Activated CD8-positive, alpha-beta memory T cell treated with anti-CD3 and anti-CD28 coated beads, Interleukin-2, amount 10 ng/mL, durations not matched to agents 7 days and 5 days (primary cell): Measurements from ENCODE around the gene DLGAP1. TPM values are rescaled to one million over a fixed set of nuclear protein-coding genes. Genes with fewer than 3 reads are reported as not detected.
"Not testable (repeated sequence)": the region's sequence is repeated elsewhere in the genome, so short reads cannot be mapped to it uniquely, and the experiment has no call there.

ENCODE experiments used
- ATAC-seq: fragments of 150-1000 bp; cut with Tn5 transposase; one replicate; pipeline ENCODE4 v1.10.0; 2021; ENCODE audit warnings: moderate library complexity
- CTCF ChIA-PET: fragments of 350-600 bp; sonication (Branson Sonifier 250); formaldehyde crosslinking; loops from one replicate; lab custom pipeline; 2021; ENCODE audit warnings: antibody characterized with exemption; lab: Charles Lee
- DNase-seq: peaks from one replicate; pipeline ENCODE4 v3.0.0-alpha.2; 2020
- H3K27ac Mint-ChIP-seq: one replicate; pipeline ENCODE4 v1.8.0; 2021; ENCODE audit warnings: mild to moderate bottlenecking, mixed read lengths
- H3K27me3 Mint-ChIP-seq: one replicate; pipeline ENCODE4 v1.8.0; 2021; ENCODE audit warnings: mixed read lengths
- H3K36me3 Mint-ChIP-seq: one replicate; pipeline ENCODE4 v1.8.0; 2021; ENCODE audit warnings: mild to moderate bottlenecking, mixed read lengths
- H3K4me1 Mint-ChIP-seq: one replicate; pipeline ENCODE4 v1.8.0; 2021; ENCODE audit warnings: mixed read lengths
- H3K4me3 Mint-ChIP-seq: one replicate; pipeline ENCODE4 v1.8.0; 2021; ENCODE audit warnings: mild to moderate bottlenecking, moderate library complexity, mixed read lengths
- H3K9me3 Mint-ChIP-seq: one replicate; pipeline ENCODE4 v1.8.0; 2022; ENCODE audit warnings: low read depth, mixed read lengths
- total RNA-seq, 2 experiments: library from RNA; stranded (reverse); gene quantifications; one replicate each; pipeline ENCODE4 v1.2.3, GENCODE V29; 2021

The DLGAP1 gene
- total RNA-seq, 2 experiments from 2014 or later: not detected

- H3K27me3 Mint-ChIP-seq: no peaks in the 10 kb centered on the region
- H3K4me1 Mint-ChIP-seq: peaks cover 21% of the 10 kb centered on the region
- H3K4me3 Mint-ChIP-seq: no peak overlapping the region
- CTCF ChIA-PET: interaction anchor here (1.3 to 2.9 kb wide), 3 partner anchors 12 to 68 kb away, joined by 3 to 14 read pairs (median 4); no protein-coding TSS in a partner anchor
- peaks cover 2% of the 10 kb centered on the region for H3K36me3 Mint-ChIP-seq
- ATAC-seq (no peak), DNase-seq (no peak)
- no peak overlapping the region for H3K27ac Mint-ChIP-seq
- no peaks in the 10 kb centered on the region for H3K9me3 Mint-ChIP-seq
Measured at GRCh38 chr18:3653851-3654441, 801.2 kb downstream of the DLGAP1 start.

- Mint-ChIP-seq H3K9me3 (no peaks in the 10 kb centered on the region), H3K4me1 (peaks cover 21% of the 10 kb centered on the region), H3K27ac (no peak overlapping the region), H3K27me3 (no peaks in the 10 kb centered on the region), H3K36me3 (peaks cover 2% of the 10 kb centered on the region), H3K4me3 (no peak overlapping the region)
- no peak for DNase-seq
- ATAC-seq: no peak
- CTCF ChIA-PET: interaction anchor here (1.3 to 2.9 kb wide), 3 partner anchors 13 to 68 kb away, joined by 3 to 14 read pairs (median 4); no protein-coding TSS in a partner anchor
Measured at GRCh38 chr18:3653263-3653850, 801.8 kb downstream of the DLGAP1 start.

- ATAC-seq (peak; percentile 39), DNase-seq (peak; percentile 49)
- Mint-ChIP-seq H3K4me1 (peaks cover 21% of the 10 kb centered on the region), H3K27me3 (no peaks in the 10 kb centered on the region), H3K4me3 (no peak overlapping the region), H3K36me3 (peaks cover 2% of the 10 kb centered on the region), H3K27ac (no peak overlapping the region), H3K9me3 (no peaks in the 10 kb centered on the region)
- CTCF ChIA-PET: interaction anchor here (1.3 to 2.9 kb wide), 3 partner anchors 14 to 67 kb away, joined by 3 to 14 read pairs (median 4); no protein-coding TSS in a partner anchor
Measured at GRCh38 chr18:3652380-3653262, 802.5 kb downstream of the DLGAP1 start.

- Mint-ChIP-seq H3K4me3 (no peak overlapping the region), H3K27ac (no peak overlapping the region), H3K9me3 (no peaks in the 10 kb centered on the region), H3K4me1 (peaks cover 21% of the 10 kb centered on the region), H3K27me3 (no peaks in the 10 kb centered on the region), H3K36me3 (no peaks in the 10 kb centered on the region)
- DNase-seq (no peak), ATAC-seq (no peak)
- CTCF ChIA-PET: no interaction called here
Measured at GRCh38 chr18:3651266-3651665, 803.8 kb downstream of the DLGAP1 start.

GRCh38 chr18:3650521-3651042, 804.5 kb downstream of the DLGAP1 start:
- peaks cover 23% of the 10 kb centered on the region for H3K4me1 Mint-ChIP-seq
- H3K36me3 Mint-ChIP-seq, ATAC-seq, H3K27me3 Mint-ChIP-seq, H3K4me3 Mint-ChIP-seq, DNase-seq, H3K9me3 Mint-ChIP-seq, H3K27ac Mint-ChIP-seq: not testable (repeated sequence)
- CTCF ChIA-PET: interaction anchor here (1.2 to 1.5 kb wide), 2 partner anchors 15 to 47 kb away, joined by 3 to 4 read pairs; no protein-coding TSS in a partner anchor

GRCh38 chr18:3649633-3650426, 805.3 kb downstream of the DLGAP1 start:
- CTCF ChIA-PET: interaction anchor here (1.2 to 1.5 kb wide), 2 partner anchors 16 to 46 kb away, joined by 3 to 4 read pairs; no protein-coding TSS in a partner anchor
- DNase-seq: no peak
- ATAC-seq: no peak
- Mint-ChIP-seq H3K4me3 (no peak overlapping the region), H3K9me3 (no peaks in the 10 kb centered on the region), H3K4me1 (peaks cover 20% of the 10 kb centered on the region), H3K27me3 (no peaks in the 10 kb centered on the region), H3K36me3 (no peaks in the 10 kb centered on the region), H3K27ac (no peak overlapping the region)

- Mint-ChIP-seq H3K9me3 (no peaks in the 10 kb centered on the region), H3K27ac (no peak overlapping the region), H3K4me1 (peaks cover 15% of the 10 kb centered on the region), H3K36me3 (no peaks in the 10 kb centered on the region), H3K27me3 (no peaks in the 10 kb centered on the region), H3K4me3 (no peak overlapping the region)
- ATAC-seq (no peak), DNase-seq (no peak)
- CTCF ChIA-PET: no interaction called here
Measured at GRCh38 chr18:3649135-3649632, 805.9 kb downstream of the DLGAP1 start.

GRCh38 chr18:3648641-3649040, 806.5 kb downstream of the DLGAP1 start:
- no peaks in the 10 kb centered on the region for H3K36me3 Mint-ChIP-seq
- H3K9me3 Mint-ChIP-seq: no peaks in the 10 kb centered on the region
- CTCF ChIA-PET: no interaction called here
- no peak overlapping the region for H3K4me3 Mint-ChIP-seq
- DNase-seq: no peak
- peaks cover 18% of the 10 kb centered on the region for H3K4me1 Mint-ChIP-seq
- no peak for ATAC-seq
- H3K27ac Mint-ChIP-seq: no peak overlapping the region
- no peaks in the 10 kb centered on the region for H3K27me3 Mint-ChIP-seq

- peaks cover 19% of the 10 kb centered on the region for H3K4me1 Mint-ChIP-seq
Measured at GRCh38 chr18:3648200-3648599, 806.9 kb downstream of the DLGAP1 start.

GRCh38 chr18:3647636-3648035, 807.5 kb downstream of the DLGAP1 start:
- Mint-ChIP-seq H3K4me1 (peaks cover 20% of the 10 kb centered on the region), H3K27ac (no peak overlapping the region), H3K4me3 (no peak overlapping the region), H3K27me3 (no peaks in the 10 kb centered on the region), H3K9me3 (no peaks in the 10 kb centered on the region), H3K36me3 (no peaks in the 10 kb centered on the region)
- no peak for ATAC-seq
- CTCF ChIA-PET: no interaction called here
- DNase-seq: no peak

More at GRCh38 chr18:3648200-3648599, 806.9 kb downstream of the DLGAP1 start:
- Mint-ChIP-seq H3K27me3 (no peaks in the 10 kb centered on the region), H3K4me3 (no peak overlapping the region), H3K9me3 (no peaks in the 10 kb centered on the region), H3K36me3 (no peaks in the 10 kb centered on the region), H3K27ac (no peak overlapping the region)
- CTCF ChIA-PET: no interaction called here
- ATAC-seq: no peak
- no peak for DNase-seq

- H3K9me3 Mint-ChIP-seq: no peaks in the 10 kb centered on the region
- CTCF ChIA-PET: interaction anchor here (1.2 to 1.5 kb wide), 4 partner anchors 12 to 42 kb away, joined by 3 to 7 read pairs (median 4); no protein-coding TSS in a partner anchor
- no peaks in the 10 kb centered on the region for H3K27me3 Mint-ChIP-seq
- ATAC-seq: no peak
- H3K4me3 Mint-ChIP-seq: no peak overlapping the region
- no peak for DNase-seq
- no peaks in the 10 kb centered on the region for H3K36me3 Mint-ChIP-seq
- H3K4me1 Mint-ChIP-seq: peaks cover 20% of the 10 kb centered on the region
- H3K27ac Mint-ChIP-seq: peak overlapping the region; percentile 34
Measured at GRCh38 chr18:3645384-3646156, 809.5 kb downstream of the DLGAP1 start.
